Inflammatory macrophage treated with lipopolysaccharide for 1 hour (primary cell): ENCODE measurements around the gene ADGRD1.

Experiments
- DNase-seq, 2 donors: peaks; one replicate each; pipeline ENCODE4 v3.0.0-alpha.2; 2020 to 2022

Gene ADGRD1

GRCh38 chr12:131093971-131094830, 140.5 kb downstream of the ADGRD1 start:
- DNase-seq: no peak

- no peak for DNase-seq
These were observed 141.4 kb downstream of the ADGRD1 start for GRCh38 chr12:131094831-131095805.

GRCh38 chr12:131095826-131096680, 142.3 kb downstream of the ADGRD1 start:
- DNase-seq: no peak

GRCh38 chr12:131096681-131097181, 143.0 kb downstream of the ADGRD1 start:
- DNase-seq: no peak

GRCh38 chr12:131097202-131098177, 143.8 kb downstream of the ADGRD1 start:
- DNase-seq: no peak

GRCh38 chr12:131098178-131098981, 144.7 kb downstream of the ADGRD1 start:
- no peak for DNase-seq

- DNase-seq: no peak
These were observed 146.4 kb downstream of the ADGRD1 start for GRCh38 chr12:131100031-131100674.

GRCh38 chr12:131101006-131101405, 147.3 kb downstream of the ADGRD1 start:
- DNase-seq: no peak

GRCh38 chr12:131101703-131102492, 148.2 kb downstream of the ADGRD1 start:
- DNase-seq: peak; percentile 31 to 42

GRCh38 chr12:131102493-131102931, 148.8 kb downstream of the ADGRD1 start:
- no peak for DNase-seq

- no peak for DNase-seq
These were observed 149.4 kb downstream of the ADGRD1 start for GRCh38 chr12:131102991-131103668.

GRCh38 chr12:131103669-131104462, 150.2 kb downstream of the ADGRD1 start:
- DNase-seq: no peak

GRCh38 chr12:131104463-131105350, 151.0 kb downstream of the ADGRD1 start:
- DNase-seq: peak; percentile 55 to 91

GRCh38 chr12:131105351-131105735, 151.6 kb downstream of the ADGRD1 start:
- DNase-seq: no peak

- DNase-seq: peak in 1 of 2 donors; percentile 7
These were observed 152.1 kb downstream of the ADGRD1 start for GRCh38 chr12:131105736-131106348.
